Measurements from ENCODE around the gene PLEKHA5.

GRCh38 chr12:19410629-19411185 is 281.2 kb downstream of the PLEKHA5 start:
- TF ChIP-seq POLR2AphosphoS5 (IDR thresholded peaks at IDR 0.05), result no peak
- no peak for TF ChIP-seq CTCF (IDR thresholded peaks at IDR 0.05)
